Measurements from ENCODE around the gene GNAO1. TPM values are rescaled to one million over a fixed set of nuclear protein-coding genes. Genes with fewer than 3 reads are reported as not detected.

Gene GNAO1
- total and polyA plus RNA-seq, 2 of the 13 experiments (the other 11 are each of a cell fraction or from before 2014, with no cell fraction given) = not detected

GRCh38 chr16:56195151-56195550 is 3.9 kb downstream of the GNAO1 start:
- DNase-seq (ENCODE audit: low spot score) (no peak), ATAC-seq (no peak), FAIRE-seq (no peak)
- TF ChIP-seq AGO2 (optimal IDR thresholded peaks at IDR 0.05; ENCODE audit: low read depth, low read length) (no peak), MXD4 (CRISPR knock-in tag; IDR thresholded peaks at IDR 0.05) (no peak), YEATS4 (CRISPR knock-in tag; IDR thresholded peaks at IDR 0.05; ENCODE audit: borderline replicate concordance) (no peak), PITX1 (CRISPR knock-in tag; IDR thresholded peaks at IDR 0.05) (no peak), MEIS2 (CRISPR knock-in tag; IDR thresholded peaks at IDR 0.05) (no peak), HOXA7 (CRISPR knock-in tag; IDR thresholded peaks at IDR 0.05) (no peak), ZNF746 (CRISPR knock-in tag; IDR thresholded peaks at IDR 0.05) (no peak), REL (CRISPR knock-in tag; conservative IDR thresholded peaks at IDR 0.05) (no peak), SRSF9 (IDR thresholded peaks at IDR 0.05; ENCODE audit: borderline replicate concordance, insufficient read depth, low read depth, low read length, poor library complexity, severe bottlenecking) (no peak), ZNF335 (CRISPR knock-in tag; IDR thresholded peaks at IDR 0.05) (no peak), GABPB1 (CRISPR knock-in tag; IDR thresholded peaks at IDR 0.05) (no peak)
- Histone ChIP-seq H3K4me1 (ENCODE audit: insufficient read depth, low read length) (no peaks in the 10 kb centered on the region), H2AFZ (ENCODE audit: low read length) (no peak overlapping the region), H3K27ac (ENCODE audit: extremely low read length, insufficient read depth, low read length) (no peak overlapping the region), H3K27me3 (ENCODE audit: control insufficient read depth in 1 of 2, insufficient read depth in 2 of 2, low read length in 2 of 2) (peaks cover 16 to 41% of the 10 kb centered on the region in 2 experiments), H3K9ac (ENCODE audit: insufficient read depth, low read depth, low read length) (no peak overlapping the region), H3K9me3 (ENCODE audit: low read length) (no peaks in the 10 kb centered on the region), H3K36me3 (replicated peaks in 1 of 2; ENCODE audit: control insufficient read depth in 1 of 2, insufficient read depth in 2 of 2, low read length in 2 of 2) (no peaks in the 10 kb centered on the region), H3K4me2 (ENCODE audit: low read depth, low read length) (no peak overlapping the region), H3K4me3 (replicated peaks in 1 of 3; ENCODE audit: insufficient read depth in 1 of 3, low read depth in 2 of 3, low read length in 3 of 3) (no peak overlapping the region), H4K20me1 (ENCODE audit: insufficient read depth, low read length) (no peaks in the 10 kb centered on the region), H3K79me2 (ENCODE audit: insufficient read depth, low read length) (no peaks in the 10 kb centered on the region)
- intact Hi-C loops (cut with micrococcal nuclease; ENCODE audit: unreplicated experiment) (no loop called here), in situ Hi-C loops (cut with HindIII; ENCODE audit: extremely low pct_ligation_motif_present, low pct_unique_long_range_greater_than_20kb) (no loop called here)
- ChIA-PET CTCF (ENCODE audit: low intra/inter-chr PET ratio, low total read pairs) (no interaction called here), POLR2A (no interaction called here)
- BruUV-seq (replicated peaks) = no TSS peak
- 0% methylated on average over 2 of the region's 2 CpGs for WGBS (ENCODE audit: low lambda C conversion rate)

DNA sequence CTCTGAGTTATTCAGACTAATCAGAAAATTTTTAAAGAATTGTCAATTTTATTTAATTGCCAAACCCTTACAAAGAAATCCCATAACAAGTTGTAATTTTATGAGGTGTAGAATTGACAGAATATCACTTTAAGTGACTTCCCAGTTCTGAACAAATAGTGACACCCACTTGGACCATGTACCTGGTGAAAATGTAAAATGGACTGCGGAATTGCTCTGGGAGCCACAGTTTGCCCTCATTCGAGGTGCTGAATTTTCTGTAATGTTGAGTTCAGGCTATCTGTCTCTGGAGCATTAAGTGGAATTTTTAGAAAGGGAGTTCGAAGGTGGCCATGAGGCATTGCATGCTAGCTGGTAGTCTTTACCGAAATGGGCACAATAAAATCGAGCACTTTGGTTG is 5.1 kb downstream of the GNAO1 start:
- Histone ChIP-seq H3K4me1 (ENCODE audit: insufficient read depth, low read length) (no peaks in the 10 kb centered on the region), H3K36me3 (replicated peaks in 1 of 2; ENCODE audit: control insufficient read depth in 1 of 2, insufficient read depth in 2 of 2, low read length in 2 of 2) (no peaks in the 10 kb centered on the region), H3K9me3 (ENCODE audit: low read length) (no peaks in the 10 kb centered on the region), H3K9ac (ENCODE audit: insufficient read depth, low read depth, low read length) (no peak overlapping the region), H2AFZ (ENCODE audit: low read length) (no peak overlapping the region), H3K4me3 (replicated peaks in 1 of 3; ENCODE audit: insufficient read depth in 1 of 3, low read depth in 2 of 3, low read length in 3 of 3) (no peak overlapping the region), H3K27me3 (ENCODE audit: control insufficient read depth in 1 of 2, insufficient read depth in 2 of 2, low read length in 2 of 2) (peaks cover 11 to 34% of the 10 kb centered on the region in 2 experiments), H3K27ac (ENCODE audit: extremely low read length, insufficient read depth, low read length) (no peak overlapping the region), H3K79me2 (ENCODE audit: insufficient read depth, low read length) (no peaks in the 10 kb centered on the region), H3K4me2 (ENCODE audit: low read depth, low read length) (no peak overlapping the region), H4K20me1 (ENCODE audit: insufficient read depth, low read length) (no peaks in the 10 kb centered on the region)
- ATAC-seq = no peak
- POLR2A ChIA-PET = no interaction called here
- CTCF ChIA-PET (ENCODE audit: low intra/inter-chr PET ratio, low total read pairs) = no interaction called here
- DNase-seq (ENCODE audit: low spot score) = no peak
- TF ChIP-seq ZNF543 (CRISPR knock-in tag; IDR thresholded peaks at IDR 0.05) (no peak), ZNF850 (CRISPR knock-in tag; conservative IDR thresholded peaks at IDR 0.05) (no peak)
- TF ChIP-seq, protein P1, sequence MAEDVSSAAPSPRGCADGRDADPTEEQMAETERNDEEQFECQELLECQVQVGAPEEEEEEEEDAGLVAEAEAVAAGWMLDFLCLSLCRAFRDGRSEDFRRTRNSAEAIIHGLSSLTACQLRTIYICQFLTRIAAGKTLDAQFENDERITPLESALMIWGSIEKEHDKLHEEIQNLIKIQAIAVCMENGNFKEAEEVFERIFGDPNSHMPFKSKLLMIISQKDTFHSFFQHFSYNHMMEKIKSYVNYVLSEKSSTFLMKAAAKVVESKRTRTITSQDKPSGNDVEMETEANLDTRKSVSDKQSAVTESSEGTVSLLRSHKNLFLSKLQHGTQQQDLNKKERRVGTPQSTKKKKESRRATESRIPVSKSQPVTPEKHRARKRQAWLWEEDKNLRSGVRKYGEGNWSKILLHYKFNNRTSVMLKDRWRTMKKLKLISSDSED (CRISPR knock-in tag; IDR thresholded peaks at IDR 0.05) = no peak
- no TSS peak for BruUV-seq (replicated peaks)
- intact Hi-C loops (cut with micrococcal nuclease; ENCODE audit: unreplicated experiment) = no loop called here
- no peak for FAIRE-seq
- in situ Hi-C loops (cut with HindIII; ENCODE audit: extremely low pct_ligation_motif_present, low pct_unique_long_range_greater_than_20kb) = no loop called here
- 7% methylated on average over 5 of the region's 5 CpGs for WGBS (ENCODE audit: low lambda C conversion rate)

All from HepG2 (cell line).